H1 (cell line): Measurements from ENCODE around the gene MPDZ. TPM values are rescaled to one million over a fixed set of nuclear protein-coding genes. Genes with fewer than 3 reads are reported as not detected.

Experiments
- CTCF ChIA-PET: fragments of 300-600 bp; sonication (Branson Sonifier 250); formaldehyde crosslinking; loops from one replicate; lab custom pipeline; 2021; ENCODE audit not compliant: partially characterized antibody; lab: Charles Lee
- POLR2A ChIA-PET: fragments of 300-600 bp; sonication (Branson Sonifier 250); formaldehyde crosslinking; loops from one replicate; lab custom pipeline; 2021; ENCODE audit warnings: inconsistent platforms; ENCODE audit not compliant: partially characterized antibody; lab: Charles Lee
- DNase-seq, 2 experiments: peaks; one replicate each; pipeline versions ENCODE4 v3.0.0 to v3.0.0-alpha.2; 2010 to 2022; ENCODE audit warnings: low spot score in 2 of 2, low read depth in 1 of 2, mixed read lengths in 1 of 2
- FAIRE-seq: peaks from 2 replicates; lab custom pipeline; 2011; peaks lifted over from hg19 to GRCh38; lab: Jason Lieb, UNC
- H2AFZ ChIP-seq: 2 replicates; pipeline ENCODE4 v1.8.1; 2012; ENCODE audit warnings: low read length, inconsistent platforms
- H2AK5ac ChIP-seq: 2 replicates; pipeline ENCODE4 v1.6.1; 2013; ENCODE audit warnings: low read depth, low read length
- H2BK120ac ChIP-seq: replicated peaks from 2 replicates; pipeline ENCODE3; 2013; ENCODE audit warnings: low read depth, low read length, inconsistent platforms
- H2BK12ac ChIP-seq: 2 replicates; pipeline ENCODE4 v1.6.1; 2013; ENCODE audit warnings: low read depth, low read length
- H2BK15ac ChIP-seq: 2 replicates; pipeline ENCODE4 v1.6.1; 2013; ENCODE audit warnings: low read length
- H2BK20ac ChIP-seq: 2 replicates; pipeline ENCODE4 v1.6.1; 2013; ENCODE audit warnings: low read length
- H2BK5ac ChIP-seq: 2 replicates; pipeline ENCODE4 v1.6.1; 2013; ENCODE audit warnings: low read depth, low read length
- H3K14ac ChIP-seq: 2 replicates; pipeline ENCODE4 v1.6.1; 2013; ENCODE audit warnings: inconsistent platforms; ENCODE audit not compliant: insufficient read length
- H3K18ac ChIP-seq: 2 replicates; pipeline ENCODE4 v1.6.1; 2013; ENCODE audit warnings: low read length; ENCODE audit errors: extremely low read depth
- H3K23ac ChIP-seq: 2 replicates; pipeline ENCODE4 v1.6.1; 2013; ENCODE audit warnings: inconsistent platforms; ENCODE audit not compliant: insufficient read length
- H3K23me2 ChIP-seq: 2 replicates; pipeline ENCODE4 v1.6.1; 2013; ENCODE audit warnings: low read depth, low read length
- H3K27ac ChIP-seq: 2 replicates; pipeline ENCODE4 v1.6.1; 2011; ENCODE audit warnings: low read depth, low read length, inconsistent platforms
- H3K27me3 ChIP-seq, 4 experiments: replicated peaks in 1 of 4; 1 replicate in 1 of 4; 2 replicates in 3 of 4; pipeline versions ENCODE4 v1.6.1 to v1.8.1; 2011 to 2013; ENCODE audit warnings: low read length in 3 of 4, mild to moderate bottlenecking in 3 of 4, inconsistent platforms in 2 of 4, mixed read lengths in 2 of 4, moderate library complexity in 1 of 4; ENCODE audit not compliant: control insufficient read depth in 3 of 4, insufficient read depth in 3 of 4; ENCODE audit errors: extremely low read depth in 1 of 4
- H3K36me3 ChIP-seq, 4 experiments: 2 replicates each; pipeline versions ENCODE4 v1.6.1 to v1.8.1; 2011 to 2013; ENCODE audit warnings: mild to moderate bottlenecking in 4 of 4, low read length in 3 of 4, moderate library complexity in 2 of 4, control low read depth in 1 of 4, inconsistent platforms in 1 of 4; ENCODE audit not compliant: insufficient read depth in 4 of 4, control insufficient read depth in 2 of 4
- H3K4ac ChIP-seq: replicated peaks from 2 replicates; pipeline ENCODE3; 2013; ENCODE audit warnings: low read length, low read depth, mixed read lengths, inconsistent platforms; ENCODE audit not compliant: insufficient read length
- H3K4me1 ChIP-seq, 4 experiments: replicated peaks in 1 of 4; 1 replicate in 1 of 4; 2 replicates in 3 of 4; pipeline versions ENCODE4 v1.6.1 to v1.8.1; 2011 to 2013; ENCODE audit warnings: low read length in 3 of 4, inconsistent platforms in 2 of 4, mixed read lengths in 1 of 4; ENCODE audit not compliant: insufficient read depth in 4 of 4, control insufficient read depth in 3 of 4
- H3K4me2 ChIP-seq, 2 experiments: 2 replicates each; pipeline versions ENCODE4 v1.6.1 to v1.8.1; 2011 to 2013; ENCODE audit warnings: low read depth in 2 of 2, low read length in 2 of 2, control low read depth in 1 of 2, inconsistent platforms in 1 of 2, mild to moderate bottlenecking in 1 of 2; ENCODE audit not compliant: insufficient read depth in 1 of 2
- H3K4me3 ChIP-seq, 4 experiments: fragments of 200-600, 300-600 bp in 1 of 4; sonication (generic), shearing (Covaris generic), sonication (Bioruptor Twin) in 1 of 4; 2 replicates each; pipeline versions ENCODE4 v1.5.1 to v1.8.1; 2011 to 2016; ENCODE audit warnings: low read length in 4 of 4, low read depth in 3 of 4, control low read depth in 2 of 4, inconsistent platforms in 2 of 4, mild to moderate bottlenecking in 2 of 4, mixed read lengths in 1 of 4, moderate library complexity in 1 of 4; ENCODE audit not compliant: insufficient read depth in 2 of 4; ENCODE audit errors: extremely low read depth in 1 of 4
- H3K56ac ChIP-seq: replicated peaks from 2 replicates; pipeline ENCODE3; 2013; ENCODE audit warnings: low read depth, mild to moderate bottlenecking, mixed read lengths, low read length, inconsistent platforms; ENCODE audit not compliant: insufficient read length
- H3K79me1 ChIP-seq: 2 replicates; pipeline ENCODE4 v1.6.1; 2013; ENCODE audit warnings: low read depth, low read length, control low read depth
- H3K79me2 ChIP-seq, 2 experiments: 2 replicates each; pipeline versions ENCODE4 v1.6.1 to v1.8.1; 2012 to 2013; ENCODE audit warnings: low read length in 2 of 2, mild to moderate bottlenecking in 2 of 2, inconsistent platforms in 1 of 2; ENCODE audit not compliant: insufficient read depth in 2 of 2, control insufficient read depth in 1 of 2
- H3K9ac ChIP-seq, 4 experiments: replicated peaks in 1 of 4; 1 replicate in 1 of 4; 2 replicates in 3 of 4; pipeline versions ENCODE4 v1.6.1 to v1.8.1; 2011 to 2013; ENCODE audit warnings: low read depth in 3 of 4, low read length in 3 of 4, control low read depth in 2 of 4, mild to moderate bottlenecking in 2 of 4, moderate library complexity in 2 of 4, inconsistent platforms in 1 of 4; ENCODE audit errors: extremely low read depth in 1 of 4
- H3K9me3 ChIP-seq, 2 experiments: 2 replicates each; pipeline versions ENCODE4 v1.6.1 to v1.8.1; 2012 to 2013; ENCODE audit warnings: mild to moderate bottlenecking in 2 of 2, moderate library complexity in 2 of 2, control low read depth in 1 of 2, inconsistent platforms in 1 of 2, low read depth in 1 of 2, low read length in 1 of 2, mixed read lengths in 1 of 2; ENCODE audit not compliant: insufficient read depth in 2 of 2
- H4K20me1 ChIP-seq, 2 experiments: replicated peaks in 1 of 2; 2 replicates each; pipeline versions ENCODE3 to v1.8.1; 2011 to 2013; ENCODE audit warnings: inconsistent platforms in 2 of 2, low read length in 2 of 2, mild to moderate bottlenecking in 1 of 2; ENCODE audit not compliant: insufficient read depth in 2 of 2, control insufficient read depth in 1 of 2
- H4K5ac ChIP-seq: 2 replicates; pipeline ENCODE4 v1.6.1; 2013; ENCODE audit warnings: low read length, low read depth, mixed read lengths, inconsistent platforms; ENCODE audit not compliant: insufficient read length
- H4K8ac ChIP-seq: 2 replicates; pipeline ENCODE4 v1.8.0; 2013; ENCODE audit warnings: mild to moderate bottlenecking, moderate library complexity, low read length, inconsistent platforms; ENCODE audit not compliant: insufficient read depth; ENCODE audit errors: extremely low read depth
- H4K91ac ChIP-seq: replicated peaks from 2 replicates; pipeline ENCODE3; 2013; ENCODE audit warnings: low read length, mixed read lengths, inconsistent platforms; ENCODE audit not compliant: insufficient read length
- CTBP2 ChIP-seq: IDR thresholded peaks from 2 replicates; pipeline ENCODE4 v1.7.0; 2011; ENCODE audit warnings: borderline replicate concordance, mild to moderate bottlenecking, moderate library complexity, mixed read lengths, low read length; ENCODE audit not compliant: insufficient read depth, insufficient read length
- WGBS, 2 experiments: shearing (Covaris generic) in 1 of 2; methylation state at CpG; one replicate each; pipeline versions ENCODE4 v1.1.6 to v1.1.7; 2013 to 2015; ENCODE audit warnings: low lambda C conversion rate in 2 of 2, mixed read lengths in 2 of 2, inconsistent platforms in 1 of 2, low coverage in 1 of 2, missing lambda C conversion rate in 1 of 2; ENCODE audit not compliant: insufficient replicate concordance in 2 of 2, insufficient coverage in 1 of 2, insufficient read length in 1 of 2; ENCODE audit errors: extremely low coverage in 1 of 2, missing lambda C conversion rate in 1 of 2; 5-methylcytosine and 5-hydroxymethylcytosine counted together
- polyA plus RNA-seq, 7 experiments: library from polyadenylated mRNA; depleted of rRNA in 3 of 7; stranded (reverse) in 5 of 7; unstranded in 2 of 7; fragments of >200 nt in 5 of 7; fragments of 200-250 nt in 2 of 7; gene quantifications; 1 replicate in 5 of 7; 2 replicates in 1 of 7; 4 replicates in 1 of 7; pipeline versions ENCODE4 v1.2.1 to v1.2.3, GENCODE V29; 2011 to 2013; ENCODE audit warnings: missing spikeins in 2 of 7, mixed read lengths in 2 of 7
- total RNA-seq: library from RNA; stranded (reverse); fragmentation: NEBNext Ultra II Directional; extraction: Animal tissue kit (Norgen Biotek cat#: 25700); gene quantifications from 2 replicates; pipeline ENCODE4 v1.2.1, GENCODE V29; 2021

Gene MPDZ
- total and polyA plus RNA-seq, 2 of the 8 experiments (the other 6 are each of a cell fraction or from before 2014, with no cell fraction given) = 14.6 to 39.4 TPM

DNA sequence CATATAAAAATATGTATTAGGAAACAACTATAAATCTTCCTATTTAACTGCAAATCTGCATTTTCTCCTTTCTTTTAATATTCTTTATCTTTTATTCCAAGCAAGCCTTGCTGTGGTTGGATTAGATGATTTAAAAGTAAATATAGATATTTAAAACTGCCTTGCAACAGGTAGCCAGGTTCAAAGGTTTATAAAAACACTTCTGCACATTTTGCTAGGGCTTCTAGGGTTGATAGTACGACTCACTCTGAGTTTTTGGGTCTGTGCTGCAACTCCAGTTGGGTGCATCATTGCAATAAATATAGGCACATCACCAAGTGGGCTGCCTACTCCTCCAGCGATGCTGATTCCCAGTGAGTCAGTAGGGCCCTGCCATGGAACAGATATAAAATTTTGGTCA lies 167.7 kb downstream of the MPDZ start:
- TF ChIP-seq CTBP2 = no peak
- H3K56ac ChIP-seq = no peak overlapping the region

More for the DNA sequence above, 167.7 kb downstream of the MPDZ start:
- no peak overlapping the region for H3K23ac ChIP-seq
- CTCF ChIA-PET = no interaction called here
- H2BK20ac ChIP-seq = no peak overlapping the region
- H2BK12ac ChIP-seq = no peak overlapping the region
- DNase-seq (no peak), FAIRE-seq (no peak)
- H3K79me2 ChIP-seq = no peaks in the 10 kb centered on the region
- no peak overlapping the region for H3K4ac ChIP-seq
- H3K4me1 ChIP-seq = no peaks in the 10 kb centered on the region
- H4K91ac ChIP-seq = no peak overlapping the region
- H4K20me1 ChIP-seq = no peaks in the 10 kb centered on the region
- H2BK15ac ChIP-seq = no peak overlapping the region
- H3K36me3 ChIP-seq = peaks cover 0 to 47% (median 14%) of the 10 kb centered on the region in 4 experiments; a peak in 6 of 8 replicates
- no peak overlapping the region for H4K5ac ChIP-seq
- H3K9ac ChIP-seq = no peak overlapping the region
- no peak overlapping the region for H2BK5ac ChIP-seq
- H2AFZ ChIP-seq = no peak overlapping the region
- 92% methylated on average over 2 of the region's 2 CpGs; no CpG with 5 or more reads in 1 of the 2 experiments for WGBS, 2 experiments
- H2BK120ac ChIP-seq = no peak overlapping the region
- H3K79me1 ChIP-seq = no peaks in the 10 kb centered on the region
- H3K23me2 ChIP-seq = no peaks in the 10 kb centered on the region
- POLR2A ChIA-PET = no interaction called here
- H3K4me3 ChIP-seq = no peak overlapping the region
- no peak overlapping the region for H3K14ac ChIP-seq
- H3K27ac ChIP-seq = no peak overlapping the region
- H4K8ac ChIP-seq = no peak overlapping the region
- H2AK5ac ChIP-seq = no peak overlapping the region
- no peak overlapping the region for H3K4me2 ChIP-seq
- H3K27me3 ChIP-seq = peaks cover 0 to 1% (median 0%) of the 10 kb centered on the region in 4 experiments; a peak in 1 of 7 replicates
- H3K9me3 ChIP-seq = no peaks in the 10 kb centered on the region
- H3K18ac ChIP-seq = no peak overlapping the region
